Vagina (tissue), 2 donors: ENCODE measurements around the gene AP2B1.

ENCODE experiments used
- POLR2AphosphoS5 ChIP-seq, 2 donors: sonication (generic); formaldehyde crosslinking; IDR thresholded peaks; one replicate each; pipeline ENCODE4 v1.9.0; 2017; ENCODE audit warnings: antibody characterized with exemption in 2 of 2, mild to moderate bottlenecking in 2 of 2, low read depth in 1 of 2; ENCODE audit not compliant: insufficient read depth in 1 of 2
- TF ChIP-seq, protein P1 (sequence below), 3 experiments: fragments of 450-650 bp in 2 of 3; fragments of 200-600 bp in 1 of 3; sonication (generic) in 1 of 3; IDR thresholded peaks; one replicate each; pipeline ENCODE4 v1.5.1; 2017 to 2019; ENCODE audit warnings: antibody characterized with exemption in 3 of 3, mild to moderate bottlenecking in 2 of 3, moderate library complexity in 2 of 3

DNA sequence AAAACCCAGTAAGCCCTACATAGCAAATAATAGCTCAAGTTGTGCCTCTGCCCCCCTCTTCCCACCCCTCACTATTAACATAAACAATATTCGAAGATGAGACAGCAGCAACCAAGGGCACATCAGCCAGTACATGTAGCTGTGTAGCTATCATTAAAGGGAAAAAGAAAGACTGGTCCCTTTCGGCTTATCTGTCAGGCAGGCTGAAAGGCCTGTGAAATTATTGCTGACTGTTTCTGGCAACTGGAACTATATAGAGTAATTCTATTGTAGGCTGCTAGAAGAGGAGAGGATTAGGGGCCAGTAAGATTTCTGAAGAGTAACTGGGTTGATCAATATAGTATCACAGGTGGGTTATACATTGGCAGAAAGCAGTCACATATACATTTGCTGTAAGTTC, 107.8 kb downstream of the AP2B1 start:
- TF ChIP-seq, protein P1, sequence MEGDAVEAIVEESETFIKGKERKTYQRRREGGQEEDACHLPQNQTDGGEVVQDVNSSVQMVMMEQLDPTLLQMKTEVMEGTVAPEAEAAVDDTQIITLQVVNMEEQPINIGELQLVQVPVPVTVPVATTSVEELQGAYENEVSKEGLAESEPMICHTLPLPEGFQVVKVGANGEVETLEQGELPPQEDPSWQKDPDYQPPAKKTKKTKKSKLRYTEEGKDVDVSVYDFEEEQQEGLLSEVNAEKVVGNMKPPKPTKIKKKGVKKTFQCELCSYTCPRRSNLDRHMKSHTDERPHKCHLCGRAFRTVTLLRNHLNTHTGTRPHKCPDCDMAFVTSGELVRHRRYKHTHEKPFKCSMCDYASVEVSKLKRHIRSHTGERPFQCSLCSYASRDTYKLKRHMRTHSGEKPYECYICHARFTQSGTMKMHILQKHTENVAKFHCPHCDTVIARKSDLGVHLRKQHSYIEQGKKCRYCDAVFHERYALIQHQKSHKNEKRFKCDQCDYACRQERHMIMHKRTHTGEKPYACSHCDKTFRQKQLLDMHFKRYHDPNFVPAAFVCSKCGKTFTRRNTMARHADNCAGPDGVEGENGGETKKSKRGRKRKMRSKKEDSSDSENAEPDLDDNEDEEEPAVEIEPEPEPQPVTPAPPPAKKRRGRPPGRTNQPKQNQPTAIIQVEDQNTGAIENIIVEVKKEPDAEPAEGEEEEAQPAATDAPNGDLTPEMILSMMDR (IDR thresholded peaks at IDR 0.05) = no peak
- TF ChIP-seq POLR2AphosphoS5 (IDR thresholded peaks at IDR 0.05; ENCODE audit: insufficient read depth in 1 of 2, low read depth in 1 of 2) = no peak
